ENCODE results near the gene MED16. TPM values are rescaled to one million over a fixed set of nuclear protein-coding genes. Genes with fewer than 3 reads are reported as not detected.

Gene MED16
- total and polyA plus RNA-seq, 2 of the 13 experiments (the other 11 are each of a cell fraction or from before 2014, with no cell fraction given) = 13.3 to 14.8 TPM

- no peak for TF ChIP-seq SMARCE1 (IDR thresholded peaks at IDR 0.05; ENCODE audit: borderline replicate concordance)
- TF ChIP-seq ZNF75D (CRISPR knock-in tag; IDR thresholded peaks at IDR 0.05; ENCODE audit: borderline replicate concordance) = no peak
- 0 out of 2 replicates have a peak, but pooled peaks have one; percentile 30 for TF ChIP-seq IRF9 (CRISPR knock-in tag; IDR thresholded peaks at IDR 0.05; ENCODE audit: borderline replicate concordance)
- no peak for TF ChIP-seq RERE (CRISPR knock-in tag; IDR thresholded peaks at IDR 0.05; ENCODE audit: low read depth)
- TF ChIP-seq NFKB2 (CRISPR knock-in tag; IDR thresholded peaks at IDR 0.05; ENCODE audit: borderline replicate concordance) = no peak
- no peak for TF ChIP-seq TP53 (CRISPR knock-in tag; conservative IDR thresholded peaks at IDR 0.05)
- TF ChIP-seq DDIT3 (CRISPR knock-in tag; IDR thresholded peaks at IDR 0.05) = no peak
- no peak for TF ChIP-seq TCF7 (IDR thresholded peaks at IDR 0.05; ENCODE audit: low read depth)
- TF ChIP-seq AHDC1 (CRISPR knock-in tag; IDR thresholded peaks at IDR 0.05; ENCODE audit: borderline replicate concordance) = no peak
- TF ChIP-seq EEA1 (CRISPR knock-in tag; IDR thresholded peaks at IDR 0.05; ENCODE audit: borderline replicate concordance) = no peak
- TF ChIP-seq ZNF550 (CRISPR knock-in tag; IDR thresholded peaks at IDR 0.05; ENCODE audit: borderline replicate concordance) = no peak
- no peak for TF ChIP-seq KDM5A (IDR thresholded peaks at IDR 0.05; ENCODE audit: borderline replicate concordance, low read length)
- no peak for TF ChIP-seq ZFP41 (CRISPR knock-in tag; IDR thresholded peaks at IDR 0.05; ENCODE audit: borderline replicate concordance)
- TF ChIP-seq FOSL2 (CRISPR knock-in tag; IDR thresholded peaks at IDR 0.05) = no peak
Measured at GRCh38 chr19:858868-859843, 33.8 kb downstream of the MED16 start, which contains the start of gene CFD (continued).
